Heart left ventricle (tissue), 13 donors: Measurements from ENCODE around the gene NOL3.

Experiments used
- POLR2A ChIP-seq, 2 donors: fragments of 450-650 bp; IDR thresholded peaks; one replicate each; pipeline ENCODE4 v1.6.1; 2017; ENCODE audit warnings: antibody characterized with exemption in 2 of 2, mild to moderate bottlenecking in 2 of 2, moderate library complexity in 2 of 2
- TF ChIP-seq, protein P1 (sequence below), 12 donors: fragments of 200-600 bp; sonication (generic) in 4 of 12; IDR thresholded peaks; one replicate each; pipeline versions ENCODE4 v1.5.0 to v1.8.0; 2018 to 2022; ENCODE audit warnings: antibody characterized with exemption in 12 of 12, mild to moderate bottlenecking in 5 of 12
- donor health status: ischemic (EF 13 %, LVEDD 7.1; RV severe dilation, severe dysfunction).
- donor health status: DM: no; HTN: yes; CAD: no.
- donor health status: DM: no; HTN: no; CAD: no.
- donor health status: ischemic (EF 25% LVEDD 6.9; RV normal size, moderate dysfunction).
- donor health status: ischemic (EF 25% LVEDD 5.7; RV mildly dilated, moderate dysfunction).
- donor health status: ischemic (EF 35%, LVEDD 5.7; RV mildly dilated, moderate dysfunction).
- donor health status: nonischemic (EF 11% LVEDD 7.7; RV severe dilation, severe dysfunction).
- donor health status: DM: yes; HTN: yes; CAD: no.
- donor health status: PGD.
- donor health status: ischemic (EF 29% LVEDD 5.4; RV normal size, mild dysfunction).
- donor health status: nonischemic (EF 23%, LVEDD 6.1; RV moderate dilation, normal function).

DNA sequence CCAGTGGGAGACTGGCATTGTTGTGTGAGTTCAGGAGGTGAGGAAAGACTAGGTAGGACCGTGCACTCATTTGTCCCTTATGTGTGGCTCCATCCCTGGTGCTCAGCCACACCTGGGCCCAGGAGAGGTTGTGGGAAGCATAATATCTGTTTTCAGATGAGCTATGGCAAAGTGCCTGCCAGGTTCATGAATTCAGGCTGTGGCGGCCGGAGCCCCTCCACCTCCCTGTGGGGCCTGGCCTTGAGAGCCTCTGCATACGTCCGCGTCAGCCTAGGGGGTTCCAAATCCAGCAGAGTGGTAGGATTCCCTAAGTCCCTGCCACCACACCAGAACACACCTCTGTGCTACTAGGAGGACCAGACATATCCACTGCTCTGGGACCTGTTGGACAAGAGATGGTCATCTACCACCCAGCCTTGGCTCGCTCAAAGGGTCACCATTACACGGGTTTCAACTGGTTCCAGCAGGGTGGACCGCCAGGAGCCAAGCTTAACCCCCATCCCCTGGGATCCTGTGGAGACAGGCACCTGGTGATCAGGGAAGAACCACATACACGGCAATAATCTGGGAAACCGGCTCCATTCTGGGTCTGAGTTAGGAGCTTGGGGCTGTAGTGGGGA is 21.6 kb upstream of the NOL3 start:
- TF ChIP-seq POLR2A (IDR thresholded peaks at IDR 0.05), result no peak
- TF ChIP-seq, protein P1, sequence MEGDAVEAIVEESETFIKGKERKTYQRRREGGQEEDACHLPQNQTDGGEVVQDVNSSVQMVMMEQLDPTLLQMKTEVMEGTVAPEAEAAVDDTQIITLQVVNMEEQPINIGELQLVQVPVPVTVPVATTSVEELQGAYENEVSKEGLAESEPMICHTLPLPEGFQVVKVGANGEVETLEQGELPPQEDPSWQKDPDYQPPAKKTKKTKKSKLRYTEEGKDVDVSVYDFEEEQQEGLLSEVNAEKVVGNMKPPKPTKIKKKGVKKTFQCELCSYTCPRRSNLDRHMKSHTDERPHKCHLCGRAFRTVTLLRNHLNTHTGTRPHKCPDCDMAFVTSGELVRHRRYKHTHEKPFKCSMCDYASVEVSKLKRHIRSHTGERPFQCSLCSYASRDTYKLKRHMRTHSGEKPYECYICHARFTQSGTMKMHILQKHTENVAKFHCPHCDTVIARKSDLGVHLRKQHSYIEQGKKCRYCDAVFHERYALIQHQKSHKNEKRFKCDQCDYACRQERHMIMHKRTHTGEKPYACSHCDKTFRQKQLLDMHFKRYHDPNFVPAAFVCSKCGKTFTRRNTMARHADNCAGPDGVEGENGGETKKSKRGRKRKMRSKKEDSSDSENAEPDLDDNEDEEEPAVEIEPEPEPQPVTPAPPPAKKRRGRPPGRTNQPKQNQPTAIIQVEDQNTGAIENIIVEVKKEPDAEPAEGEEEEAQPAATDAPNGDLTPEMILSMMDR (IDR thresholded peaks at IDR 0.05), result no peak
